Stomach (tissue), 4 donors: ENCODE data around the gene ZNF680.

Experiments used
- EP300 ChIP-seq: sonication (generic); formaldehyde crosslinking; IDR thresholded peaks from one replicate; pipeline ENCODE4 v1.6.1; 2017; ENCODE audit warnings: antibody characterized with exemption
- POLR2A ChIP-seq, 4 donors: fragments of 450-650 bp; IDR thresholded peaks; one replicate each; pipeline ENCODE4 v1.6.1; 2016; ENCODE audit warnings: antibody characterized with exemption in 4 of 4, control low read depth in 2 of 4, mild to moderate bottlenecking in 1 of 4, moderate library complexity in 1 of 4
- POLR2AphosphoS5 ChIP-seq, 3 donors: sonication (generic); formaldehyde crosslinking; IDR thresholded peaks; one replicate each; pipeline ENCODE4 v1.6.1; 2016; ENCODE audit warnings: antibody characterized with exemption in 3 of 3
- TF ChIP-seq, protein P1 (sequence below), 7 experiments: fragments of 450-650 bp in 4 of 7; fragments of 200-600 bp in 3 of 7; sonication (generic) in 3 of 7; IDR thresholded peaks; one replicate each; pipeline ENCODE4 v1.5.1; 2016 to 2019; ENCODE audit warnings: antibody characterized with exemption in 7 of 7, control low read depth in 2 of 7, mild to moderate bottlenecking in 1 of 7

DNA sequence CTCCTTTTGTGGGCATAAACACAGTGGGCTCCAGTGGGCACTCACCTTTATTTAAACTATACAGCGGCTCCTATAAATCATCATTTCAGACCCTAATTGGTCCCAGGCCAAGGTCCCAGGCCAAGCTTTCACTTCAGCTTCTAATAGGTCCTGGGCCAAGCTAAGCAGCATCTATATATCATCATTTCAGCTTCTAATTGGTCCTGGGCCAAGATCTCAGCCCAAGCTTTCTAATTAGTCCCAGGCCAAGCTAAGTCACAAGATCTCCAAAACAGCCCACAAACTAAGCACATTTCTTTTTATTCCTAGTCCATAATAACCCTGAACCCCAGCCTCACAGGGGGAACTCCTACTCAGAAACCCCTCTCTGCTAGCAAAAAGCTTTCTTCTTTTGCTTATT lies 47.1 kb downstream of the ZNF680 start:
- TF ChIP-seq, protein P1, sequence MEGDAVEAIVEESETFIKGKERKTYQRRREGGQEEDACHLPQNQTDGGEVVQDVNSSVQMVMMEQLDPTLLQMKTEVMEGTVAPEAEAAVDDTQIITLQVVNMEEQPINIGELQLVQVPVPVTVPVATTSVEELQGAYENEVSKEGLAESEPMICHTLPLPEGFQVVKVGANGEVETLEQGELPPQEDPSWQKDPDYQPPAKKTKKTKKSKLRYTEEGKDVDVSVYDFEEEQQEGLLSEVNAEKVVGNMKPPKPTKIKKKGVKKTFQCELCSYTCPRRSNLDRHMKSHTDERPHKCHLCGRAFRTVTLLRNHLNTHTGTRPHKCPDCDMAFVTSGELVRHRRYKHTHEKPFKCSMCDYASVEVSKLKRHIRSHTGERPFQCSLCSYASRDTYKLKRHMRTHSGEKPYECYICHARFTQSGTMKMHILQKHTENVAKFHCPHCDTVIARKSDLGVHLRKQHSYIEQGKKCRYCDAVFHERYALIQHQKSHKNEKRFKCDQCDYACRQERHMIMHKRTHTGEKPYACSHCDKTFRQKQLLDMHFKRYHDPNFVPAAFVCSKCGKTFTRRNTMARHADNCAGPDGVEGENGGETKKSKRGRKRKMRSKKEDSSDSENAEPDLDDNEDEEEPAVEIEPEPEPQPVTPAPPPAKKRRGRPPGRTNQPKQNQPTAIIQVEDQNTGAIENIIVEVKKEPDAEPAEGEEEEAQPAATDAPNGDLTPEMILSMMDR (IDR thresholded peaks at IDR 0.05) = no peak
- no peak for TF ChIP-seq POLR2A (IDR thresholded peaks at IDR 0.05)
- TF ChIP-seq POLR2AphosphoS5 (IDR thresholded peaks at IDR 0.05) = no peak
- no peak for TF ChIP-seq EP300
